HEK293T (cell line): Measurements from ENCODE around the gene TRPC6.

Experiments
- ARNT ChIP-seq: fragments of 450-650 bp; IDR thresholded peaks from 2 replicates; pipeline ENCODE4 v1.6.1; 2017; ENCODE audit warnings: mild to moderate bottlenecking
- BHLHE40 ChIP-seq: fragments of 450-650 bp; IDR thresholded peaks from 2 replicates; pipeline ENCODE4 v1.6.1; 2016; ENCODE audit warnings: mild to moderate bottlenecking, moderate library complexity, borderline replicate concordance
- ELF4 ChIP-seq: fragments of 450-650 bp; IDR thresholded peaks from 2 replicates; pipeline ENCODE4 v1.6.1; 2017; ENCODE audit warnings: antibody characterized with exemption
- FOXK2 ChIP-seq: fragments of 450-650 bp; IDR thresholded peaks from 2 replicates; pipeline ENCODE4 v1.6.1; 2016; ENCODE audit warnings: mild to moderate bottlenecking
- FOXM1 ChIP-seq: fragments of 450-650 bp; IDR thresholded peaks from 2 replicates; pipeline ENCODE4 v1.6.1; 2017; ENCODE audit warnings: mild to moderate bottlenecking, borderline replicate concordance
- HDGF ChIP-seq: fragments of 450-650 bp; IDR thresholded peaks from 2 replicates; pipeline ENCODE4 v1.6.1; 2017; ENCODE audit warnings: antibody characterized with exemption, borderline replicate concordance
- L3MBTL2 ChIP-seq: fragments of 450-650 bp; conservative IDR thresholded peaks from 2 replicates; pipeline ENCODE4 v1.6.1; 2016; ENCODE audit warnings: mild to moderate bottlenecking
- NFRKB ChIP-seq: fragments of 450-650 bp; IDR thresholded peaks from 2 replicates; pipeline ENCODE4 v1.6.1; 2016; ENCODE audit warnings: mild to moderate bottlenecking, moderate library complexity
- PKNOX1 ChIP-seq: fragments of 450-650 bp; IDR thresholded peaks from 2 replicates; pipeline ENCODE4 v1.6.1; 2016
- SP1 ChIP-seq: fragments of 450-650 bp; IDR thresholded peaks from 2 replicates; pipeline ENCODE4 v1.6.1; 2017
- SUZ12 ChIP-seq: fragments of 450-650 bp; IDR thresholded peaks from 2 replicates; pipeline ENCODE4 v1.6.1; 2016; ENCODE audit warnings: mild to moderate bottlenecking
- ZNF384 ChIP-seq: fragments of 450-650 bp; IDR thresholded peaks from 2 replicates; pipeline ENCODE4 v1.6.1; 2016

- TF ChIP-seq ARNT (no peak), ZNF384 (no peak), SP1 (no peak), PKNOX1 (no peak), HDGF (no peak), FOXK2 (no peak), BHLHE40 (no peak), SUZ12 (no peak), L3MBTL2 (no peak), FOXM1 (no peak), NFRKB (no peak), ELF4 (no peak)
Observed at GRCh38 chr11:101563166-101563565, 20.6 kb downstream of the TRPC6 start.
